ENCODE results near the gene ELP1. TPM values are rescaled to one million over a fixed set of nuclear protein-coding genes. Genes with fewer than 3 reads are reported as not detected.

Gene ELP1
- total RNA-seq, 2 donors from 2014 or later, result 28.1 to 34.3 TPM

DNA sequence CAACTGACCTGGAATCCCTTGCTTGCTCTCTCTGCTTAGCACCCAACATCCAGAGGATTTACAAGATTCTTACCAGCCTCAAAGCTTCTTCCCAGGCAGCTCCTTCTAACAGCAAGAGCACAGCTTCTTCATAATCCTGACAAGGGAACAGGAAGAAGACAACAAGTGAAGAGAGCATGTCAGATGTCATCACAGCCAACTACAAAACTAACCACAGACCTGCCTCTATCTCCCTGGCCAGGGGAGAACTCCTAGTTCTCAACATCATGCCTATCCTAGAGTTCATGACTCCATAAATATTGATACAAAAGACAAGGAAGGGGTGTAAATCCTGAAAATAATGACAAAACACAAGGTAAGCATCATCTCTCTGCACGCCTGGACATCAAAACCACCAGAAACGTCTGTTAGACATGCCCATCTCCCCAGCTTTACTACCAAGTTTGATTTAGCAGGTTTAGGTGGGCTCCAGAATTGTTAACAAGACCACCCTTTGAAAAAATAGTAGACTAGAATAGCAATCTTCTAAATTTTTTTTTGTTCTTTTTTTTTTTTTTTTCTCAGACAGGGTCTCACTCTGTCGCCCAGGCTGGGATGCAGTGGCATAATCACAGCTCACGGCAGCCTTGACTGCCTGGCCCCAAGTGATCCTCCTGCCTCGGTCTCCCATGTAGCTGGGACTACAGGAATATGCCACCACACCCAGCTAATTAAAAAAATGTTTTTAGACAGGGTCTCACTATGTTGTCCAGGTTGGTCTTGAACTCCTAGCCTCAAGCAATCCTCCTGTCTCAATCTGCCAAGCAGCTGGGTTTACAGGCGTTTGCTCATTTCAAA, 51.7 kb downstream of the ELP1 start:
- Mint-ChIP-seq H3K27me3 (no peaks in the 10 kb centered on the region), H3K9me3 (no peaks in the 10 kb centered on the region), H3K4me3 (no peak overlapping the region), H3K36me3 (peaks cover 50% of the 10 kb centered on the region), H3K27ac (no peak overlapping the region), H3K4me1 (ENCODE audit: low read depth in 2 of 2) (peaks cover 7 to 9% of the 10 kb centered on the region in 2 donors)
- no peak for ATAC-seq
- no peak for DNase-seq (ENCODE audit: low spot score)

DNA sequence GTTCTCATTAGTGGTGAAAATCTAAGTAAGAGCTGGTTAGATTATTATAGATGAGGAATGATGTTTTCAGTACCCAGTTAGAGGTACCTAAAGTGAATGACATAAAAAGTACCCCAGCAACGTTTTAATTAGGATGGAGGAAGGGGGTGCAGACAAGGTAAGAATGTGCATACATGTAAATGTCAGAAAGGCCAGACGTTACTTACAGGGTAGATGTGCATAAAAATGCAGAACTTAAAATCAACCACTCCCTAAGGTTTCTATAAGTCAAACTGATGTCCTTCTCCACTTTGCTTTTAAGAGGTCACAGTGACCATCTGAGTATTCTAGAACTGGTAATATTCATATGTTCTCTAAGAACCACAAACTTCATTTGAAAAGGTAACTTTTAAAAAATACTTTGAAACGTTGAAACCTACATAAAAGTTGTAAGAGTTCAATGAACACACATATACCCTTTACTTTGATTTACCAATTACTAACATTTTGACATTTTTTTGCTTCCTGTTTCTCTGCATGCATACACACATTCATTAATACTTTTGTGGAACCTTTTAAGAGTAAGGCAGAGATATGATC, 53.1 kb downstream of the ELP1 start:
- Mint-ChIP-seq H3K9me3 (no peaks in the 10 kb centered on the region), H3K27ac (no peak overlapping the region), H3K4me3 (no peak overlapping the region), H3K36me3 (peaks cover 49% of the 10 kb centered on the region), H3K4me1 (ENCODE audit: low read depth in 2 of 2) (peaks cover 3% of the 10 kb centered on the region in 2 donors), H3K27me3 (no peaks in the 10 kb centered on the region)
- ATAC-seq, result no peak
- no peak for DNase-seq (ENCODE audit: low spot score)

DNA sequence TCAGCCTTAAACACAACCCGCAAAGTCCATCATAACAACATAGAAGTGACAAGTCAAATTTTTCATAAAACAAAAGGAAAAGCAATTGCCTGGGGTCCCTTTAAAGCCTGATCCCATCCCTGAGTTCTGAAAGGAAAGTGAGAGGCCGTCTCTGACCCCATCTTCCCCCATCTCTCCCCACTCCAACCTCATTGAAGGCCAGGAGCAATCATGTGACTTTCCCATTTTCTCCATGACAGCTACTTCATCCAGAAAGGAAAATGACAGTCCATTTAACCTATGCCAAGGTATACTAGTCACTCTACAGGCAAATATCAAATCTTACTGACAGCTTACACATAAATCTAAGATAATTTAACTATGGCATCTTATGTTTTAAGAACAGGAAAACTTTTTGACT, 56.4 kb downstream of the ELP1 start:
- Mint-ChIP-seq H3K9me3 (no peaks in the 10 kb centered on the region), H3K4me3 (no peak overlapping the region), H3K27me3 (no peaks in the 10 kb centered on the region), H3K4me1 (ENCODE audit: low read depth in 2 of 2) (no peaks in the 10 kb centered on the region), H3K27ac (no peak overlapping the region), H3K36me3 (peaks cover 45% of the 10 kb centered on the region)
- DNase-seq (ENCODE audit: low spot score), result no peak
- ATAC-seq, result no peak

- H3K36me3 Mint-ChIP-seq, result peaks cover 53% of the 10 kb centered on the region
- H3K4me1 Mint-ChIP-seq (ENCODE audit: low read depth in 2 of 2), result no peaks in the 10 kb centered on the region
- H3K27ac Mint-ChIP-seq, result no peak overlapping the region
- no peak for DNase-seq (ENCODE audit: low spot score)
- no peak overlapping the region for H3K4me3 Mint-ChIP-seq
- ATAC-seq, result no peak
- no peaks in the 10 kb centered on the region for H3K9me3 Mint-ChIP-seq
- H3K27me3 Mint-ChIP-seq, result no peaks in the 10 kb centered on the region
Measured at GRCh38 chr9:108876425-108876824, 57.5 kb downstream of the ELP1 start.

GRCh38 chr9:108874058-108874788, 59.7 kb downstream of the ELP1 start:
- no peak overlapping the region for H3K4me3 Mint-ChIP-seq
- ATAC-seq (no peak), DNase-seq (ENCODE audit: low spot score) (no peak)
- H3K36me3 Mint-ChIP-seq, result peaks cover 45% of the 10 kb centered on the region
- H3K27me3 Mint-ChIP-seq, result no peaks in the 10 kb centered on the region
- no peaks in the 10 kb centered on the region for H3K4me1 Mint-ChIP-seq (ENCODE audit: low read depth in 2 of 2)
- H3K27ac Mint-ChIP-seq, result no peak overlapping the region
- H3K9me3 Mint-ChIP-seq, result no peaks in the 10 kb centered on the region

- ATAC-seq (no peak), DNase-seq (ENCODE audit: low spot score) (no peak)
- H3K27me3 Mint-ChIP-seq, result no peaks in the 10 kb centered on the region
- H3K36me3 Mint-ChIP-seq, result peaks cover 23% of the 10 kb centered on the region
- no peak overlapping the region for H3K27ac Mint-ChIP-seq
- no peaks in the 10 kb centered on the region for H3K9me3 Mint-ChIP-seq
- H3K4me3 Mint-ChIP-seq, result no peak overlapping the region
- no peaks in the 10 kb centered on the region for H3K4me1 Mint-ChIP-seq (ENCODE audit: low read depth in 2 of 2)
Measured at GRCh38 chr9:108869092-108869725, 64.7 kb downstream of the ELP1 start.

GRCh38 chr9:108867829-108868228, 66.1 kb downstream of the ELP1 start:
- no peak for DNase-seq (ENCODE audit: low spot score)
- Mint-ChIP-seq H3K27me3 (no peaks in the 10 kb centered on the region), H3K36me3 (peaks cover 23% of the 10 kb centered on the region), H3K27ac (no peak overlapping the region), H3K9me3 (no peaks in the 10 kb centered on the region), H3K4me3 (no peak overlapping the region), H3K4me1 (ENCODE audit: low read depth in 2 of 2) (no peaks in the 10 kb centered on the region)
- ATAC-seq, result no peak

- DNase-seq (ENCODE audit: low spot score) (no peak), ATAC-seq (no peak)
- Mint-ChIP-seq H3K4me1 (ENCODE audit: low read depth in 2 of 2) (no peaks in the 10 kb centered on the region), H3K27me3 (no peaks in the 10 kb centered on the region), H3K36me3 (peaks cover 22% of the 10 kb centered on the region), H3K9me3 (no peaks in the 10 kb centered on the region), H3K4me3 (no peak overlapping the region), H3K27ac (no peak overlapping the region)
Measured at GRCh38 chr9:108867116-108867515, 66.8 kb downstream of the ELP1 start.

DNA sequence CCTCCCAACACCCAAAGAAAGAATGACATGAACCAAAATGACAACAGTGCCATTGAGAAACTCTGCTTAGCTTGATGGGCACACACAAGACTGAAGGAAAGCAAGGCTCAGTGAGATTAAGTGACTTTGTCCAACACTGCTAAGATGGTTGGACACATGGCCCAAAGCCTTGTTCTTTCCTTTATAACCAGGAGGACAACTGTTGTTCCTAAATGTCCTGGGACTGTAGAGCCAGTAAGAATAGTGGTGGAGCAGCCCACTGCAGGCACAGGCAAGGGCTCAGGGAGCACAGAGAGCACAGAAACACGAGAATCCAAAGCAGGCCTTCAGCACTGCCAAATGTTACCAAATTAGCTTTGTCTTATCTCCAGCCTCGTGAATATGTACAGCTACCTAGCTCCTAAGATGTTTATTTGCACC, 67.9 kb downstream of the ELP1 start:
- H3K4me1 Mint-ChIP-seq (ENCODE audit: low read depth in 2 of 2), result no peaks in the 10 kb centered on the region
- ATAC-seq (no peak), DNase-seq (ENCODE audit: low spot score) (no peak)
- no peak overlapping the region for H3K27ac Mint-ChIP-seq
- no peaks in the 10 kb centered on the region for H3K9me3 Mint-ChIP-seq
- no peak overlapping the region for H3K4me3 Mint-ChIP-seq
- H3K36me3 Mint-ChIP-seq, result peaks cover 13% of the 10 kb centered on the region
- no peaks in the 10 kb centered on the region for H3K27me3 Mint-ChIP-seq

GRCh38 chr9:108865037-108865436, 68.9 kb downstream of the ELP1 start:
- Mint-ChIP-seq H3K36me3 (peaks cover 7% of the 10 kb centered on the region), H3K27ac (no peak overlapping the region), H3K4me1 (ENCODE audit: low read depth in 2 of 2) (no peaks in the 10 kb centered on the region), H3K4me3 (no peak overlapping the region), H3K9me3 (no peaks in the 10 kb centered on the region), H3K27me3 (no peaks in the 10 kb centered on the region)
- ATAC-seq (no peak), DNase-seq (ENCODE audit: low spot score) (no peak)

- Mint-ChIP-seq H3K9me3 (no peaks in the 10 kb centered on the region), H3K4me3 (no peak overlapping the region), H3K27ac (no peak overlapping the region), H3K36me3 (peaks cover 7% of the 10 kb centered on the region), H3K27me3 (no peaks in the 10 kb centered on the region), H3K4me1 (ENCODE audit: low read depth in 2 of 2) (peaks cover 0 to 3% of the 10 kb centered on the region in 2 donors)
- DNase-seq (ENCODE audit: low spot score), result no peak
- peak in 1 of 2 donors; percentile 44 for ATAC-seq
Measured at GRCh38 chr9:108864446-108864845, 69.5 kb downstream of the ELP1 start.

DNA sequence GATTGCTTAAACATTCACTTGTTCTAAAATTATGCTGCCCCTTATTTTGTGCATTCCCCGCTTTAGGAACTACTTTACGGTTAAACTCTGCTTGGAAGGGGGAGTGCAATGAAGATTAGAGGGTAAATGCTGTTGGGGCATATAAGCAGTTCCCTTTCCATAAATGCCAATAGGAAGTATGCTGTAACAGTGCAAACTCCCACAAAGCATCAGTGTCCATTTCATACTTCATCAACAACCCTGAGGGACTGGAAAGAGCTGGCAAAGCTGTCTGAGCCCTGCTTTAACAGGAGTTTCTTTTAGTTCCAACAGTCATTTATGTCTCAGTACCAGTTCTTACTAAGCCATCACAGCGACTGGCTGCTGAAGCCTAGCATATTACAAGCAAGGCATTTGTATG, 70.0 kb downstream of the ELP1 start:
- Mint-ChIP-seq H3K9me3 (no peaks in the 10 kb centered on the region), H3K4me3 (no peak overlapping the region), H3K27me3 (no peaks in the 10 kb centered on the region), H3K36me3 (peaks cover 7% of the 10 kb centered on the region), H3K27ac (no peak overlapping the region), H3K4me1 (ENCODE audit: low read depth in 2 of 2) (peaks cover 0 to 3% of the 10 kb centered on the region in 2 donors)
- ATAC-seq, result no peak
- no peak for DNase-seq (ENCODE audit: low spot score)

- H3K4me1 Mint-ChIP-seq (ENCODE audit: low read depth in 2 of 2), result peaks cover 0 to 3% of the 10 kb centered on the region in 2 donors
- no peak within 1 kb of the TSS for H3K27ac Mint-ChIP-seq
- H3K9me3 Mint-ChIP-seq, result no peaks in the 10 kb centered on the region
- no peak for ATAC-seq
- DNase-seq (ENCODE audit: low spot score), result no peak
- no peak within 1 kb of the TSS for H3K4me3 Mint-ChIP-seq
- no peaks in the 10 kb centered on the region for H3K36me3 Mint-ChIP-seq
- H3K27me3 Mint-ChIP-seq, result no peaks in the 10 kb centered on the region
Measured at GRCh38 chr9:108861997-108862396, 71.9 kb downstream of the ELP1 start, which contains the start of gene ACTL7A. TSS of gene ACTL7A (plus strand) at chr9:108862266. CDS start at chr9:108862323, 57 bp downstream.
